SU-DHL-6 (cell line): ENCODE data around the gene C2orf80.

ENCODE experiments used
- EZH2phosphoT487 ChIP-seq: fragments of 200-600 bp; sonication (generic), shearing (Covaris generic); conservative IDR thresholded peaks from 2 replicates; pipeline ENCODE4 v1.6.1; 2018; ENCODE audit warnings: mild to moderate bottlenecking, antibody characterized with exemption, low read length, moderate library complexity, mixed read lengths
- TF ChIP-seq, protein P1 (sequence below): fragments of 200-600 bp; sonication (generic); IDR thresholded peaks from one replicate; pipeline ENCODE4 v1.5.1; 2017; ENCODE audit warnings: antibody characterized with exemption, mild to moderate bottlenecking, low read length, moderate library complexity; ENCODE audit not compliant: insufficient read depth, poor library complexity, severe bottlenecking

GRCh38 chr2:208222351-208222750 lies 32.5 kb upstream of the C2orf80 start:
- TF ChIP-seq, protein P1, sequence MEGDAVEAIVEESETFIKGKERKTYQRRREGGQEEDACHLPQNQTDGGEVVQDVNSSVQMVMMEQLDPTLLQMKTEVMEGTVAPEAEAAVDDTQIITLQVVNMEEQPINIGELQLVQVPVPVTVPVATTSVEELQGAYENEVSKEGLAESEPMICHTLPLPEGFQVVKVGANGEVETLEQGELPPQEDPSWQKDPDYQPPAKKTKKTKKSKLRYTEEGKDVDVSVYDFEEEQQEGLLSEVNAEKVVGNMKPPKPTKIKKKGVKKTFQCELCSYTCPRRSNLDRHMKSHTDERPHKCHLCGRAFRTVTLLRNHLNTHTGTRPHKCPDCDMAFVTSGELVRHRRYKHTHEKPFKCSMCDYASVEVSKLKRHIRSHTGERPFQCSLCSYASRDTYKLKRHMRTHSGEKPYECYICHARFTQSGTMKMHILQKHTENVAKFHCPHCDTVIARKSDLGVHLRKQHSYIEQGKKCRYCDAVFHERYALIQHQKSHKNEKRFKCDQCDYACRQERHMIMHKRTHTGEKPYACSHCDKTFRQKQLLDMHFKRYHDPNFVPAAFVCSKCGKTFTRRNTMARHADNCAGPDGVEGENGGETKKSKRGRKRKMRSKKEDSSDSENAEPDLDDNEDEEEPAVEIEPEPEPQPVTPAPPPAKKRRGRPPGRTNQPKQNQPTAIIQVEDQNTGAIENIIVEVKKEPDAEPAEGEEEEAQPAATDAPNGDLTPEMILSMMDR, result no peak
- TF ChIP-seq EZH2phosphoT487, result no peak
